GM21423 (cell line): ENCODE data around the gene PKD1.

Experiments
- ATAC-seq: cut with Tn5 transposase; IDR thresholded peaks from one replicate; pipeline ENCODE4 v1.9.1; 2021; ENCODE audit warnings: mild to moderate bottlenecking, moderate library complexity; ENCODE audit not compliant: unreplicated experiment

The PKD1 gene

GRCh38 chr16:2090777-2091546 lies 44.7 kb downstream of the PKD1 start:
- ATAC-seq, result no peak

- ATAC-seq, result no peak
Measured at GRCh38 chr16:2090481-2090776, 45.3 kb downstream of the PKD1 start.

- ATAC-seq, result no peak
Measured at GRCh38 chr16:2089706-2090480, 45.8 kb downstream of the PKD1 start.

- ATAC-seq, result no peak
Measured at GRCh38 chr16:2088759-2089358, 46.8 kb downstream of the PKD1 start.

DNA sequence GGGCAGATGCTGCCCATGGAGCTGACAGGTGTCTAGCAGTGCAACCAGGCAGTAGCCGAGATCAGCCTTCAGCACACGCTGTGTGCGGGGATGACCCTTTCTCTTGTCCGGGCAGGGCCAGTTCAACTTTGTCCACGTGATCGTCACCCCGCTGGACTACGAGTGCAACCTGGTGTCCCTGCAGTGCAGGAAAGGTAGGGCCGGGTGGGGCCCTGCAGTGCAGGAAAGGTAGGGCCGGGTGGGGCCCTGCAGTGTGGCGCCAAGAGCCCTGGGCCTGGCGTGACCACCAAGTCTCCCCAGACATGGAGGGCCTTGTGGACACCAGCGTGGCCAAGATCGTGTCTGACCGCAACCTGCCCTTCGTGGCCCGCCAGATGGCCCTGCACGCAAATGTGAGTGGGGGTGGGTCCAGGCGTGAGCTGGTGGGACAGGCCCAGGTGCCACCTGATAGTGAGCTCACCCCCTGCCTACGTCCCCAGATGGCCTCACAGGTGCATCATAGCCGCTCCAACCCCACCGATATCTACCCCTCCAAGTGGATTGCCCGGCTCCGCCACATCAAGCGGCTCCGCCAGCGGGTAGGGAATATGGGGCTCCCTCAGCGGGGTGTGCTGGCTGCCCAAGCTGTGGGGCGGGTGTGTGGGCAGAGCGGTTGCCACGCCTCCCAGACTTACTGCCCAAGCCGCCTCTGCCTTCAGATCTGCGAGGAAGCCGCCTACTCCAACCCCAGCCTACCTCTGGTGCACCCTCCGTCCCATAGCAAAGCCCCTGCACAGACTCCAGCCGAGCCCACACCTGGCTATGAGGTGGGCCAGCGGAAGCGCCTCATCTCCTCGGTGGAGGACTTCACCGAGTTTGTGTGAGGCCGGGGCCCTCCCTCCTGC lies 47.7 kb downstream of the PKD1 start:
- ATAC-seq, result no peak

GRCh38 chr16:2086812-2087747 lies 48.6 kb downstream of the PKD1 start:
- no peak for ATAC-seq

DNA sequence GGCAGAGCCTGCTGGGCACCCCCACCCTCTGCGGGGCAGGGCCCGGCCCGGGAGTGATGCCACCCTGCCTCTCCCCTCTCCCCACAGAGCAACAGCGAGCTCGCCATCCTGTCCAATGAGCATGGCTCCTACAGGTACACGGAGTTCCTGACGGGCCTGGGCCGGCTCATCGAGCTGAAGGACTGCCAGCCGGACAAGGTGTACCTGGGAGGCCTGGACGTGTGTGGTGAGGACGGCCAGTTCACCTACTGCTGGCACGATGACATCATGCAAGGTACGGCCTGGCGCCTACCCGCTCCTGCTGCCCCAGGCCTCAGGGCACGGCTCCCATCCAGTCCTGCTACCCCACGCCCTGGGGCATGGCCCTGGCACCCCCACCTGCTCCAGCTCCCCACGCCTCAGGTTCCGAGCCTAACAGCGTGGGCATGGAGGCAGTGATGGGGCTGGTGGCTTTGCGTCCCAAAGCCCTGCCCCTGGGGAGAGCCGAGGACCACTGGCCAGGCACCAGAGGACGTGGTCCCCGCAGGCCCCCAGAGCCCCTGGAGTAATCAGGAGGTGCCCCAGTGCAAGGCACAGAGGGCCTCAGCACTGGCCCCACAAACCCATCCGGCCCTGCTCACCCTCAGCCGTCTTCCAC lies 49.5 kb downstream of the PKD1 start:
- no peak for ATAC-seq

- ATAC-seq, result no peak
Measured at GRCh38 chr16:2085669-2086068, 50.0 kb downstream of the PKD1 start.

- ATAC-seq, result no peak
Measured at GRCh38 chr16:2084895-2085625, 50.6 kb downstream of the PKD1 start.

DNA sequence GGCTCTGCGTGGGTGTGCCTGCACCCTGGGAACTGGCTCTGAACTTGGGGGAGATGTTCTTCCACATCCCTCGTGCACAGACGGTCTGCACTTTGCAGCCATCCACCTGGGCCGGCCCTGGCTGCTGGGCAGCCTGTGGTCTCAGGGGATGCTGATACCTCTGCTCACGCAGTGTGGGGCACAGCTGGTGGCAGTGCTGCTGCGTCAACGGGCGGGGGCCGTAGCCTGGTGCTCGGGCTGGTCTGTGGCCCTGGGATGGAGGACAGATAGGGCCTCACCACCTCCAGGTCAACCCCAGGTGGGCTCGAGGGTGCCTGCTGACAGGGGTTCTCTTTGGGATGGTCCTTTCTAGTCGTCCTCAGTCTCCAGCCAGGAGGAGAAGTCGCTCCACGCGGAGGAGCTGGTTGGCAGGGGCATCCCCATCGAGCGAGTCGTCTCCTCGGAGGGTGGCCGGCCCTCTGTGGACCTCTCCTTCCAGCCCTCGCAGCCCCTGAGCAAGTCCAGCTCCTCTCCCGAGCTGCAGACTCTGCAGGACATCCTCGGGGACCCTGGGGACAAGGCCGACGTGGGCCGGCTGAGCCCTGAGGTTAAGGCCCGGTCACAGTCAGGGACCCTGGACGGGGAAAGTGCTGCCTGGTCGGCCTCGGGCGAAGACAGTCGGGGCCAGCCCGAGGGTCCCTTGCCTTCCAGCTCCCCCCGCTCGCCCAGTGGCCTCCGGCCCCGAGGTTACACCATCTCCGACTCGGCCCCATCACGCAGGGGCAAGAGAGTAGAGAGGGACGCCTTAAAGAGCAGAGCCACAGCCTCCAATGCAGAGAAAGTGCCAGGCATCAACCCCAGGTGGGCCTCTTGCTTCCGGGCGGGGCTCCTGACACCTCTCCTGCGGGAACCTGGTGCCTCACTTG lies 51.6 kb downstream of the PKD1 start:
- no peak for ATAC-seq

DNA sequence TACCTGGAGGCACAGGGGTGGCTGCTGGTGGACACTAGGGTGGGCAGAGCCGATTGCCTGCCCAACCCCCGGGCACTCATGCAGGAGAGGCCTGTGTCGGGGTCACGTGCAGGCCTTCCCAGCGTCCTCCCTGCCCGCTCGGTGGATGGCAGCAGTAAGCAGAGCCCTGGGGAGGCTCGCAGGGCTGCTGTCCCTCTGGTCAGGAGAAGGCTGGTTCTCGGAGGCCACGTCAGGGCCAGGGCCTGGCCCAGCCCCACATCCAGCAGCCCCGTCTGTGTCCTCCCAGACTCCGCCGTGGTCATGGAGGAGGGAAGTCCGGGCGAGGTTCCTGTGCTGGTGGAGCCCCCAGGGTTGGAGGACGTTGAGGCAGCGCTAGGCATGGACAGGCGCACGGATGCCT lies 52.3 kb downstream of the PKD1 start:
- no peak for ATAC-seq

DNA sequence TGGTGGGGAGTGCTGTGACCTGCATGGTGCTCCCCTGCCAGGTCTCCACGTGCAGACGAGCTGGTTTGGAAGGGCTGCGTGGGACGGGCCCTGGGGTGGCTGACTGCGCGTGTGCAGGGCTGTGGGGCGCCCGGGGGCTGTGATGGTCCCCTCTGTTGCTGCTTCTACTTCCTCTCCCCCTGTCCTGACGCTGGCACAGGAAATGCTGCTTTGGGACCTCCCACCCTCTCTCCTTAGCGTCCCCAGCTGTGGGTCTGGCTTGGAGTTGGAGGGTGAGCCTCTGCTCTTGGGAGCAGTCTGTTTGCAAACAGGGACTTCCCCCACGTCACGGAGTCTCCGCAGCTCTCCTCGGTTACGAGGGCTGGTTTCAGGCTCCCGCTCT lies 52.7 kb downstream of the PKD1 start:
- no peak for ATAC-seq

DNA sequence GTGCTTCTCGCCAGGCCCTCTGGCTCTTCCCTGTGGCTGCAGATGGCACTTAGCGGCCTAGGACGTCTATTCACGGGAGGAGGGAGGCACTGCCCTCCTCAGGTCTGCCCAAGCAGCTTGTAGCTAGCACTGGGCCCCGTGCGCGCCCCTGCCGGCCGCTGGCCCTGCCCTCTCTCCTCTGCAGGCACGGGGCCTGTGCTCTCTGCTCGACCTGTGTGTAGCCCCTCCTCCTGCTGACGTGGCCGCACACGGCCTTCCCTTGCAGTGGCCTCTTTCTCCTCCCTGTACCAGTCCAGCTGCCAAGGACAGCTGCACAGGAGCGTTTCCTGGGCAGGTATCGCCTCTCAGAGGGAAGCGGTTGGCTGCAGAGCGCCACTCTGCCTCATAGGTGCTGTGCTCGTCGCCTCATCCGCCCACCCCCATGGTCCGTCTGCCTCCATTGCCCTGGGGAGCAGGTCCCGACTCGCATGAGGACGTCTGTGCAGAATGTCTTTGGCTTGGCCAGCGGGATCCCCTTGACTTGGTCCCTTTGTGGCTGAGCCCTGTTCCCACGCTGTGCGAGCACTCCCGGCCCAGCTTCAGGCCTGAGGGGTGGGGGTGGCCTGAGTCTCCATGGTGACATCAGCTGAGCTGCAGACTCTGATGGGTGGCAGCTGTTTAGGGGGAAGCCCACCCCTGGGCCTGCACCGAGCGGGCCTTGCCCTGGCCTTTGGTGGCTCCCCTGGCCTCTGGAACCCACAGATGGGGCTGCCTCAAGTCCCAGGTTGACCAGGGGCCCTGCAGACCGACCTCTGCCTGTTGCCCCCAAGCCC lies 53.3 kb downstream of the PKD1 start:
- ATAC-seq, result no peak

- no peak for ATAC-seq
Measured at GRCh38 chr16:2081201-2082084, 54.3 kb downstream of the PKD1 start.

- no peak for ATAC-seq
Measured at GRCh38 chr16:2079991-2080390, 55.7 kb downstream of the PKD1 start.

- no peak for ATAC-seq
Measured at GRCh38 chr16:2079311-2079800, 56.3 kb downstream of the PKD1 start.
